Neural cell (in vitro differentiated cells): Measurements from ENCODE around the gene COG4. TPM values are rescaled to one million over a fixed set of nuclear protein-coding genes. Genes with fewer than 3 reads are reported as not detected.

Experiments used
- H2AFZ ChIP-seq: fragments of 200-600, 300-800 bp; sonication (generic), shearing (Covaris generic); 2 replicates; pipeline ENCODE4 v1.6.0; 2014; ENCODE audit warnings: low read depth, mild to moderate bottlenecking, antibody characterized with exemption, low read length, moderate library complexity
- H3F3A ChIP-seq: fragments of 200-600 bp; shearing (Covaris generic); 2 replicates; pipeline ENCODE4 v1.6.1; 2016; ENCODE audit warnings: mild to moderate bottlenecking, moderate library complexity, mixed read lengths, antibody characterized with exemption, low read length; ENCODE audit not compliant: insufficient read depth, poor library complexity, severe bottlenecking
- H3K27ac ChIP-seq: fragments of 200-600, 300-800 bp; sonication (generic), shearing (Covaris generic); 2 replicates; pipeline ENCODE4 v1.5.1; 2014; ENCODE audit warnings: mild to moderate bottlenecking, low read length, moderate library complexity
- H3K27me3 ChIP-seq: fragments of 300-800, 200-600 bp; sonication (generic), shearing (Covaris generic); 2 replicates; pipeline ENCODE4 v1.6.0; 2014; ENCODE audit warnings: mild to moderate bottlenecking, low read depth, low read length, moderate library complexity; ENCODE audit not compliant: insufficient read depth
- H3K36me3 ChIP-seq: fragments of 300-800, 200-600 bp; sonication (generic), shearing (Covaris generic); 2 replicates; pipeline ENCODE4 v1.5.1; 2014; ENCODE audit warnings: mild to moderate bottlenecking, antibody characterized with exemption, low read length, moderate library complexity; ENCODE audit not compliant: insufficient read depth
- H3K4me2 ChIP-seq: fragments of 300-800, 200-600 bp; sonication (generic), shearing (Covaris generic); 2 replicates; pipeline ENCODE4 v1.6.0; 2014; ENCODE audit warnings: mild to moderate bottlenecking, low read length
- H3K4me3 ChIP-seq: fragments of 300-800, 200-600 bp; sonication (generic), shearing (Covaris generic); 2 replicates; pipeline ENCODE4 v1.5.1; 2014; ENCODE audit warnings: mild to moderate bottlenecking, low read length, moderate library complexity
- H3K79me2 ChIP-seq: fragments of 200-600 bp; shearing (Covaris generic); replicated peaks from 2 replicates; pipeline ENCODE4 v1.6.0; 2014; ENCODE audit warnings: mild to moderate bottlenecking, low read length, moderate library complexity; ENCODE audit not compliant: insufficient read depth
- H3K9ac ChIP-seq: fragments of 300-800, 200-600 bp; sonication (generic), shearing (Covaris generic); 2 replicates; pipeline ENCODE4 v1.6.1; 2016; ENCODE audit warnings: mild to moderate bottlenecking, low read length, mixed read lengths
- H3K9me2 ChIP-seq: fragments of 200-600 bp; shearing (Covaris generic); 2 replicates; pipeline ENCODE4 v1.6.1; 2016; ENCODE audit warnings: mild to moderate bottlenecking, low read length, mixed read lengths; ENCODE audit not compliant: insufficient read depth
- H3K9me3 ChIP-seq: fragments of 200-600, 300-800 bp; sonication (generic), shearing (Covaris generic); 2 replicates; pipeline ENCODE4 v1.6.1; 2016; ENCODE audit warnings: mild to moderate bottlenecking, mixed run types, low read length, moderate library complexity, mixed read lengths
- H4K20me1 ChIP-seq: fragments of 200-600 bp; shearing (Covaris generic); 2 replicates; pipeline ENCODE4 v1.6.1; 2016; ENCODE audit warnings: mild to moderate bottlenecking, mixed run types; ENCODE audit not compliant: insufficient read depth
- CTCF ChIP-seq: fragments of 450-650 bp; IDR thresholded peaks from 2 replicates; pipeline ENCODE4 v1.5.1; 2014; ENCODE audit warnings: antibody characterized with exemption, mild to moderate bottlenecking, moderate library complexity; ENCODE audit not compliant: poor library complexity, severe bottlenecking
- EP300 ChIP-seq: fragments of 450-650 bp; conservative IDR thresholded peaks from 2 replicates; pipeline ENCODE4 v1.6.1; 2014; ENCODE audit warnings: antibody characterized with exemption, mild to moderate bottlenecking, moderate library complexity; ENCODE audit not compliant: poor library complexity, severe bottlenecking
- EZH2 ChIP-seq: fragments of 200-600, 300-800 bp; shearing (Covaris generic), sonication (generic); IDR thresholded peaks from 2 replicates; pipeline ENCODE4 v1.6.1; 2014; ENCODE audit warnings: antibody characterized with exemption, low read length, borderline replicate concordance, mild to moderate bottlenecking; ENCODE audit not compliant: insufficient read depth, poor library complexity, severe bottlenecking
- MXI1 ChIP-seq: fragments of 450-650 bp; conservative IDR thresholded peaks from 2 replicates; pipeline ENCODE4 v1.6.1; 2014; ENCODE audit warnings: antibody characterized with exemption, mild to moderate bottlenecking; ENCODE audit not compliant: poor library complexity, severe bottlenecking
- POLR2AphosphoS5 ChIP-seq: IDR thresholded peaks from 2 replicates; pipeline ENCODE4 v1.6.1; 2012
- RAD21 ChIP-seq: fragments of 450-650 bp; conservative IDR thresholded peaks from 2 replicates; pipeline ENCODE4 v1.6.1; 2014; ENCODE audit warnings: antibody characterized with exemption, mild to moderate bottlenecking, moderate library complexity
- REST ChIP-seq: IDR thresholded peaks from 2 replicates; pipeline ENCODE4 v1.6.1; 2012; ENCODE audit warnings: borderline replicate concordance
- SMC3 ChIP-seq: fragments of 450-650 bp; conservative IDR thresholded peaks from 2 replicates; pipeline ENCODE4 v1.6.1; 2014; ENCODE audit warnings: antibody characterized with exemption, mild to moderate bottlenecking, moderate library complexity; ENCODE audit not compliant: poor library complexity
- TAF1 ChIP-seq: IDR thresholded peaks from 2 replicates; pipeline ENCODE4 v1.6.1; 2012; ENCODE audit warnings: low read depth
- polyA plus RNA-seq: library from polyadenylated mRNA; depleted of rRNA; stranded (reverse); fragments of >200 nt; gene quantifications from 2 replicates; pipeline ENCODE4 v1.2.3, GENCODE V29; 2014

The COG4 gene
- polyA plus RNA-seq, 1 donor from 2014 or later: 185 TPM

GRCh38 chr16:70437582-70438557 is 85.5 kb downstream of the COG4 start:
- H3K27me3 ChIP-seq: no peaks in the 10 kb centered on the region
- no peak for TF ChIP-seq EZH2
- no peak for TF ChIP-seq CTCF
- TF ChIP-seq RAD21: no peak
- no peak for TF ChIP-seq REST
- TF ChIP-seq POLR2AphosphoS5: no peak
- TF ChIP-seq MXI1: no peak
- no peak for TF ChIP-seq SMC3
- TF ChIP-seq EP300: no peak
- no peak for TF ChIP-seq TAF1
- H3K4me2 ChIP-seq: peak overlapping the region; percentile 99
- peak overlapping the region; percentile 76 for H3K9ac ChIP-seq
- H4K20me1 ChIP-seq: no peaks in the 10 kb centered on the region
- H3K9me2 ChIP-seq: no peaks in the 10 kb centered on the region
- no peaks in the 10 kb centered on the region for H3F3A ChIP-seq
- peak overlapping the region; percentile 80 for H3K4me3 ChIP-seq
- H3K79me2 ChIP-seq: peaks cover 18% of the 10 kb centered on the region
- H3K27ac ChIP-seq: no peak overlapping the region
- no peaks in the 10 kb centered on the region for H3K36me3 ChIP-seq
- no peaks in the 10 kb centered on the region for H3K9me3 ChIP-seq
- no peak overlapping the region for H2AFZ ChIP-seq

GRCh38 chr16:70437017-70437581 is 86.3 kb downstream of the COG4 start:
- H3K27ac ChIP-seq: no peak overlapping the region
- peak overlapping the region; percentile 80 for H3K4me3 ChIP-seq
- H3K9ac ChIP-seq: peak overlapping the region; percentile 76
- H3K27me3 ChIP-seq: no peaks in the 10 kb centered on the region
- no peak overlapping the region for H2AFZ ChIP-seq
- peak overlapping the region; percentile 99 for H3K4me2 ChIP-seq
- no peak for TF ChIP-seq SMC3
- TF ChIP-seq EZH2: no peak
- TF ChIP-seq REST: no peak
- no peak for TF ChIP-seq CTCF
- no peak for TF ChIP-seq RAD21
- no peak for TF ChIP-seq MXI1
- no peak for TF ChIP-seq POLR2AphosphoS5
- TF ChIP-seq TAF1: no peak
- no peak for TF ChIP-seq EP300
- no peaks in the 10 kb centered on the region for H3K9me2 ChIP-seq
- H3K9me3 ChIP-seq: no peaks in the 10 kb centered on the region
- no peaks in the 10 kb centered on the region for H4K20me1 ChIP-seq
- peaks cover 18% of the 10 kb centered on the region for H3K79me2 ChIP-seq
- H3K36me3 ChIP-seq: no peaks in the 10 kb centered on the region
- no peaks in the 10 kb centered on the region for H3F3A ChIP-seq
